Endothelial cell of umbilical vein (primary cell): ENCODE results near the gene SLC6A9. TPM values are rescaled to one million over a fixed set of nuclear protein-coding genes. Genes with fewer than 3 reads are reported as not detected.

Source experiments
- BruUV-seq: library from RNA; stranded (reverse); fragments of 400-500 nt; replicated peaks from 2 replicates; lab custom pipeline; 2021; lab: Mats Ljungman, UMichigan
- CTCF ChIA-PET: fragments of 300-600, 350-600 bp; sonication (Branson Sonifier 250); formaldehyde crosslinking; loops from one replicate; lab custom pipeline; 2021; ENCODE audit warnings: antibody characterized with exemption, inconsistent platforms; lab: Charles Lee
- POLR2A ChIA-PET: fragments of 300-600, 350-600 bp; sonication (Branson Sonifier 250); formaldehyde crosslinking; loops from one replicate; lab custom pipeline; 2021; ENCODE audit warnings: antibody characterized with exemption, inconsistent platforms; lab: Charles Lee
- DNase-seq: peaks from one replicate; pipeline ENCODE4 v3.0.0-alpha.2; 2011; ENCODE audit warnings: low read depth, low spot score
- FAIRE-seq: peaks from 2 replicates; lab custom pipeline; 2011; peaks lifted over from hg19 to GRCh38; lab: Jason Lieb, UNC
- H2AFZ ChIP-seq: 2 replicates; pipeline ENCODE4 v1.6.0; 2012; ENCODE audit warnings: low read depth, low read length, control low read depth, inconsistent platforms
- H3K27ac ChIP-seq: 2 replicates; pipeline ENCODE4 v1.5.1; 2011; ENCODE audit warnings: low read depth, mild to moderate bottlenecking, control low read depth, low read length, moderate library complexity; ENCODE audit not compliant: insufficient read depth
- H3K27me3 ChIP-seq, 2 experiments: 2 replicates each; pipeline versions ENCODE4 v1.6.0 to v1.6.1; 2011; ENCODE audit warnings: low read length in 2 of 2, mixed read lengths in 1 of 2; ENCODE audit not compliant: control insufficient read depth in 2 of 2, insufficient read depth in 2 of 2
- H3K36me3 ChIP-seq, 2 experiments: 2 replicates in 1 of 2; 3 replicates in 1 of 2; pipeline ENCODE4 v1.5.1; 2011; ENCODE audit warnings: low read length in 2 of 2, mild to moderate bottlenecking in 1 of 2, moderate library complexity in 1 of 2; ENCODE audit not compliant: control insufficient read depth in 2 of 2, insufficient read depth in 2 of 2; ENCODE audit errors: extremely low read depth in 1 of 2
- H3K4me1 ChIP-seq: 3 replicates; pipeline ENCODE4 v1.5.1; 2011; ENCODE audit warnings: mild to moderate bottlenecking, low read length; ENCODE audit not compliant: control insufficient read depth, insufficient read depth; ENCODE audit errors: extremely low read depth
- H3K4me2 ChIP-seq: 2 replicates; pipeline ENCODE4 v1.6.1; 2011; ENCODE audit warnings: low read length, control low read depth, mixed read lengths; ENCODE audit not compliant: insufficient read depth
- H3K4me3 ChIP-seq, 3 experiments: fragments of 200-600 bp in 1 of 3; sonication (generic), shearing (Covaris generic) in 1 of 3; replicated peaks in 1 of 3; 2 replicates each; pipeline ENCODE4 v1.5.1; 2011 to 2016; ENCODE audit warnings: control low read depth in 3 of 3, low read length in 3 of 3, mild to moderate bottlenecking in 2 of 3, inconsistent platforms in 1 of 3, low read depth in 1 of 3, moderate library complexity in 1 of 3; ENCODE audit not compliant: insufficient read depth in 1 of 3
- H3K79me2 ChIP-seq: 2 replicates; pipeline ENCODE4 v1.6.0; 2012; ENCODE audit warnings: low read length, inconsistent platforms; ENCODE audit not compliant: control insufficient read depth, insufficient read depth
- H3K9ac ChIP-seq: replicated peaks from 2 replicates; pipeline ENCODE3; 2011; ENCODE audit warnings: low read length, control low read depth; ENCODE audit not compliant: insufficient read depth; ENCODE audit errors: extremely low read depth
- H3K9me1 ChIP-seq: replicated peaks from 3 replicates; pipeline ENCODE4 v1.6.0; 2011; ENCODE audit warnings: mild to moderate bottlenecking, low read length; ENCODE audit not compliant: control insufficient read depth, insufficient read depth; ENCODE audit errors: extremely low read depth
- H3K9me3 ChIP-seq: replicated peaks from 2 replicates; pipeline ENCODE4 v1.5.1; 2012; ENCODE audit warnings: low read length, inconsistent platforms; ENCODE audit not compliant: control insufficient read depth, insufficient read depth
- H4K20me1 ChIP-seq: replicated peaks from 2 replicates; pipeline ENCODE3; 2011; ENCODE audit warnings: mild to moderate bottlenecking, low read length; ENCODE audit not compliant: control insufficient read depth, insufficient read depth; ENCODE audit errors: extremely low read depth
- EZH2 ChIP-seq: IDR thresholded peaks from 2 replicates; pipeline ENCODE4 v1.6.1; 2012; ENCODE audit warnings: borderline replicate concordance, low read depth, mild to moderate bottlenecking, moderate library complexity, low read length, inconsistent platforms; ENCODE audit not compliant: severe bottlenecking
- FOS ChIP-seq: IDR thresholded peaks from 2 replicates; pipeline ENCODE4 v1.6.1; 2011; ENCODE audit warnings: mild to moderate bottlenecking, low read length, moderate library complexity, borderline replicate concordance; ENCODE audit not compliant: insufficient read depth
- GATA2 ChIP-seq: IDR thresholded peaks from 2 replicates; pipeline ENCODE4 v1.7.0; 2011; ENCODE audit warnings: low read depth, mild to moderate bottlenecking, moderate library complexity, mixed read lengths, low read length; ENCODE audit not compliant: insufficient read length, insufficient read depth
- JUN ChIP-seq: IDR thresholded peaks from 2 replicates; pipeline ENCODE4 v1.6.1; 2011; ENCODE audit warnings: borderline replicate concordance, low read depth; ENCODE audit not compliant: insufficient read length, insufficient read depth
- MYC ChIP-seq: IDR thresholded peaks from one replicate; pipeline ENCODE4 v1.6.1; 2011; ENCODE audit warnings: mild to moderate bottlenecking, low read depth, low read length
- POLR2A ChIP-seq: IDR thresholded peaks from 2 replicates; pipeline ENCODE4 v1.6.1; 2012; ENCODE audit warnings: low read depth, mild to moderate bottlenecking, control low read depth, low read length
- POLR2AphosphoS5 ChIP-seq: IDR thresholded peaks from 2 replicates; pipeline ENCODE4 v1.6.1; 2012; ENCODE audit warnings: low read depth, mild to moderate bottlenecking, control low read depth, low read length, moderate library complexity; ENCODE audit not compliant: insufficient read depth
- dilution Hi-C: fragments of 300-500 bp; cut with MboI; formaldehyde crosslinking; loops from one replicate; pipeline ENCODE4 v1.15.0; 2019; ENCODE audit warnings: low sequenced_read_pairs; ENCODE audit not compliant: extremely low pct_ligation_motif_present
- intact Hi-C: fragments of 100-400 bp; cut with micrococcal nuclease; formaldehyde crosslinking; loops from one replicate; pipeline ENCODE4 v1.10.0; 2022
- polyA plus RNA-seq, 4 experiments: library from polyadenylated mRNA; depleted of rRNA in 3 of 4; stranded (reverse) in 3 of 4; unstranded in 1 of 4; fragments of >200 nt; gene quantifications; 2 replicates each; pipeline versions ENCODE4 v1.2.1 to v1.2.3, GENCODE V29; 2011 to 2012; ENCODE audit warnings: missing spikeins in 1 of 4
- total RNA-seq: library from RNA; stranded (reverse); gene quantifications from 2 replicates; pipeline ENCODE4 v1.2.3, GENCODE V29; 2021
- TF ChIP-seq, protein P1 (sequence below): IDR thresholded peaks from 2 replicates; pipeline ENCODE4 v1.6.1; 2011; ENCODE audit not compliant: insufficient read depth, insufficient read length
- TF ChIP-seq, protein P2 (sequence below), 2 donors: IDR thresholded peaks; 1 replicate in 1 of 2; 2 replicates in 1 of 2; pipeline ENCODE4 v1.5.1; 2011; ENCODE audit warnings: low read length in 2 of 2, mild to moderate bottlenecking in 2 of 2, moderate library complexity in 2 of 2, control low read depth in 1 of 2, inconsistent platforms in 1 of 2, low read depth in 1 of 2; ENCODE audit not compliant: insufficient read depth in 1 of 2; ENCODE audit errors: extremely low read depth in 1 of 2

SLC6A9 gene
- total and polyA plus RNA-seq, 2 donors (not counting 3 experiments of a cell fraction or from before 2014, with no cell fraction given), result 0.80 to 1.5 TPM

DNA sequence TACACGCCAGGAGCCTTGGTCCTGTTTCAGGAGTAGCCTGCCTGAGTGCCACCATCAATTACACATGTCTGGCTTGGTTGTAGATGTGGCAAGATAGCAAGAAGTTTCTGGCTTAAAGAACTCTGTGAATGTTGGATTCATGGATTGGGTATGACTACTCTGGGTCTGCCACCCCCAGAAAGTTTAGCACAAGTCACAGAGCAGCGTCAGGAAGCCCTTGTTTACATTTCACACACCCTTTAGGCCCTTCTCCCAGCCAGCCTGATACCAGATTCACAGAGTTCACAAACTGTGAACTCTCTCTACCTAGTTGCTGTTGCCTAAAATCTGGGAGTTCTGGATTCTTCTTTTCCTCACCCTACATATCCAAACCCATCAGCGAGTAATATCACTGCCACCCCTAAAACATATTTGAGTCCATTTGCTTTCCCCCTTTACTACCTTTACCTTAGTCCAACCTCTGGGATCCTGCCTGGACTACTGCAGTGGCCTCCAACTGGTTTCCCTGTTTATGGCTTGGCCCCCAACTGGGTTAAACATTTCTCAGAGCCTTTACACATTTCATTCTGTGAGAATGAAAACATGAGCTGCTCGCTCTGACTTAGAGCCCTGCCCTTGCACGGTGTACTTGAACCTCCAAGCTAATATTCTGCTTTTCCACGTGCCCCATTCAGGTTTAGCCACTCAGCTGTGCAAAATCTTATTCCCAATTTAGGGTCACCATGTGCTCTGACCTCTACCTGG is 43.9 kb downstream of the SLC6A9 start:
- POLR2A ChIA-PET, result no interaction called here

More for the DNA sequence above, 43.9 kb downstream of the SLC6A9 start:
- no peaks in the 10 kb centered on the region for H3K9me3 ChIP-seq
- dilution Hi-C loops, result no loop called here
- intact Hi-C loops, result no loop called here
- CTCF ChIA-PET, result interaction anchor here (1.3 to 1.8 kb wide), 4 partner anchors 11 to 224 kb away, joined by 3 to 8 read pairs (median 6); no protein-coding TSS in a partner anchor
- H3K4me3 ChIP-seq, result no peak overlapping the region
- no peaks in the 10 kb centered on the region for H3K27me3 ChIP-seq
- H3K9me1 ChIP-seq, result no peaks in the 10 kb centered on the region
- FAIRE-seq (no peak), DNase-seq (no peak)
- no peak overlapping the region for H3K4me2 ChIP-seq
- H2AFZ ChIP-seq, result no peak overlapping the region
- no peaks in the 10 kb centered on the region for H4K20me1 ChIP-seq
- BruUV-seq, result no TSS peak
- no peaks in the 10 kb centered on the region for H3K79me2 ChIP-seq
- peaks cover 0 to 10% of the 10 kb centered on the region in 2 experiments for H3K36me3 ChIP-seq
- TF ChIP-seq POLR2A (no peak), MYC (no peak), EZH2 (no peak), POLR2AphosphoS5 (no peak), JUN (no peak), GATA2 (no peak), FOS (no peak)
- TF ChIP-seq, protein P1, sequence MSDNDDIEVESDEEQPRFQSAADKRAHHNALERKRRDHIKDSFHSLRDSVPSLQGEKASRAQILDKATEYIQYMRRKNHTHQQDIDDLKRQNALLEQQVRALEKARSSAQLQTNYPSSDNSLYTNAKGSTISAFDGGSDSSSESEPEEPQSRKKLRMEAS, result no peak
- TF ChIP-seq, protein P2, sequence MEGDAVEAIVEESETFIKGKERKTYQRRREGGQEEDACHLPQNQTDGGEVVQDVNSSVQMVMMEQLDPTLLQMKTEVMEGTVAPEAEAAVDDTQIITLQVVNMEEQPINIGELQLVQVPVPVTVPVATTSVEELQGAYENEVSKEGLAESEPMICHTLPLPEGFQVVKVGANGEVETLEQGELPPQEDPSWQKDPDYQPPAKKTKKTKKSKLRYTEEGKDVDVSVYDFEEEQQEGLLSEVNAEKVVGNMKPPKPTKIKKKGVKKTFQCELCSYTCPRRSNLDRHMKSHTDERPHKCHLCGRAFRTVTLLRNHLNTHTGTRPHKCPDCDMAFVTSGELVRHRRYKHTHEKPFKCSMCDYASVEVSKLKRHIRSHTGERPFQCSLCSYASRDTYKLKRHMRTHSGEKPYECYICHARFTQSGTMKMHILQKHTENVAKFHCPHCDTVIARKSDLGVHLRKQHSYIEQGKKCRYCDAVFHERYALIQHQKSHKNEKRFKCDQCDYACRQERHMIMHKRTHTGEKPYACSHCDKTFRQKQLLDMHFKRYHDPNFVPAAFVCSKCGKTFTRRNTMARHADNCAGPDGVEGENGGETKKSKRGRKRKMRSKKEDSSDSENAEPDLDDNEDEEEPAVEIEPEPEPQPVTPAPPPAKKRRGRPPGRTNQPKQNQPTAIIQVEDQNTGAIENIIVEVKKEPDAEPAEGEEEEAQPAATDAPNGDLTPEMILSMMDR (IDR thresholded peaks at IDR 0.05; ENCODE audit: extremely low read depth in 1 of 2, insufficient read depth in 1 of 2, low read depth in 1 of 2, low read length in 2 of 2), result no peak
- peaks cover 6% of the 10 kb centered on the region for H3K4me1 ChIP-seq
- H3K9ac ChIP-seq, result no peak overlapping the region
- no peak overlapping the region for H3K27ac ChIP-seq
